HL-60 (cell line): Measurements from ENCODE around the gene KCNQ1OT1.

Source experiments
- DNase-seq, 2 experiments: peaks; one replicate each; pipeline ENCODE4 v3.0.0-alpha.2; 2010 to 2020; ENCODE audit warnings: low read depth in 1 of 2, low spot score in 1 of 2
- H3K27ac ChIP-seq: fragments of 250-450 bp; sonication (Bioruptor Pico); replicated peaks from 2 replicates; pipeline ENCODE4 v1.5.1; 2020; ENCODE audit warnings: mild to moderate bottlenecking, moderate library complexity
- H3K27me3 ChIP-seq: fragments of 250-450 bp; sonication (Bioruptor Pico); 2 replicates; pipeline ENCODE4 v1.5.1; 2021; ENCODE audit warnings: mild to moderate bottlenecking, moderate library complexity; ENCODE audit not compliant: insufficient read depth, poor library complexity, severe bottlenecking
- H3K4me3 ChIP-seq: replicated peaks from 2 replicates; pipeline ENCODE4 v1.5.1; 2011; ENCODE audit warnings: mild to moderate bottlenecking, control low read depth, low read length; ENCODE audit not compliant: insufficient read depth
- GABPA ChIP-seq: IDR thresholded peaks from 2 replicates; pipeline ENCODE4 v1.6.1; 2012; ENCODE audit warnings: low read depth
- POLR2AphosphoS5 ChIP-seq: IDR thresholded peaks from 2 replicates; pipeline ENCODE4 v1.6.1; 2012; ENCODE audit warnings: low read depth
- SPI1 ChIP-seq: IDR thresholded peaks from 2 replicates; pipeline ENCODE4 v1.6.1; 2012; ENCODE audit warnings: low read depth, mild to moderate bottlenecking, borderline replicate concordance
- TF ChIP-seq, protein P1 (sequence below): IDR thresholded peaks from 2 replicates; pipeline ENCODE4 v1.6.1; 2012; ENCODE audit warnings: low read depth; ENCODE audit not compliant: insufficient replicate concordance
- TF ChIP-seq, protein P2 (sequence below): IDR thresholded peaks from one replicate; pipeline ENCODE4 v1.5.1; 2011; ENCODE audit warnings: low read length, control low read depth, inconsistent platforms; ENCODE audit not compliant: insufficient read depth

KCNQ1OT1 gene

DNA sequence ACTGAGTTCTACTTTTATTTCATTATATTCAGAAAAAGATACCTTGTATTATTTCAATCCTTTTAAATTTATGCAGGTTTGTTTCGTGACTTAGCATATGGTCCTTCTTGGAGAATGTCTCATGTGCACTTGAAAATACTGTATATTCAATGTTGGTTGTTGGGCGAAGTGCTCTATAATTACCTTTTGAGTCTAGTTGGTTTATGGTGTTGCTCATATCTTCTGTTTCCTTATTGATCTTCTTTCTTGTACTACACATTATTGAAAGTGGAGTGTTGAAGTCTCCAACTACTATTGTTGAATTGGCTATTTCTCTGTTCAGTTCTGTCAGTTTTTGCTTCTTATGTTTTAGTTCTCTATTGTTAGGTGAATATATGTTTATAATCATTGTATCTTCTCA is 90.4 kb downstream of the KCNQ1OT1 start:
- TF ChIP-seq POLR2AphosphoS5 (no peak), GABPA (no peak), SPI1 (no peak)
- TF ChIP-seq, protein P1, sequence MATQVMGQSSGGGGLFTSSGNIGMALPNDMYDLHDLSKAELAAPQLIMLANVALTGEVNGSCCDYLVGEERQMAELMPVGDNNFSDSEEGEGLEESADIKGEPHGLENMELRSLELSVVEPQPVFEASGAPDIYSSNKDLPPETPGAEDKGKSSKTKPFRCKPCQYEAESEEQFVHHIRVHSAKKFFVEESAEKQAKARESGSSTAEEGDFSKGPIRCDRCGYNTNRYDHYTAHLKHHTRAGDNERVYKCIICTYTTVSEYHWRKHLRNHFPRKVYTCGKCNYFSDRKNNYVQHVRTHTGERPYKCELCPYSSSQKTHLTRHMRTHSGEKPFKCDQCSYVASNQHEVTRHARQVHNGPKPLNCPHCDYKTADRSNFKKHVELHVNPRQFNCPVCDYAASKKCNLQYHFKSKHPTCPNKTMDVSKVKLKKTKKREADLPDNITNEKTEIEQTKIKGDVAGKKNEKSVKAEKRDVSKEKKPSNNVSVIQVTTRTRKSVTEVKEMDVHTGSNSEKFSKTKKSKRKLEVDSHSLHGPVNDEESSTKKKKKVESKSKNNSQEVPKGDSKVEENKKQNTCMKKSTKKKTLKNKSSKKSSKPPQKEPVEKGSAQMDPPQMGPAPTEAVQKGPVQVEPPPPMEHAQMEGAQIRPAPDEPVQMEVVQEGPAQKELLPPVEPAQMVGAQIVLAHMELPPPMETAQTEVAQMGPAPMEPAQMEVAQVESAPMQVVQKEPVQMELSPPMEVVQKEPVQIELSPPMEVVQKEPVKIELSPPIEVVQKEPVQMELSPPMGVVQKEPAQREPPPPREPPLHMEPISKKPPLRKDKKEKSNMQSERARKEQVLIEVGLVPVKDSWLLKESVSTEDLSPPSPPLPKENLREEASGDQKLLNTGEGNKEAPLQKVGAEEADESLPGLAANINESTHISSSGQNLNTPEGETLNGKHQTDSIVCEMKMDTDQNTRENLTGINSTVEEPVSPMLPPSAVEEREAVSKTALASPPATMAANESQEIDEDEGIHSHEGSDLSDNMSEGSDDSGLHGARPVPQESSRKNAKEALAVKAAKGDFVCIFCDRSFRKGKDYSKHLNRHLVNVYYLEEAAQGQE, result no peak
- TF ChIP-seq, protein P2, sequence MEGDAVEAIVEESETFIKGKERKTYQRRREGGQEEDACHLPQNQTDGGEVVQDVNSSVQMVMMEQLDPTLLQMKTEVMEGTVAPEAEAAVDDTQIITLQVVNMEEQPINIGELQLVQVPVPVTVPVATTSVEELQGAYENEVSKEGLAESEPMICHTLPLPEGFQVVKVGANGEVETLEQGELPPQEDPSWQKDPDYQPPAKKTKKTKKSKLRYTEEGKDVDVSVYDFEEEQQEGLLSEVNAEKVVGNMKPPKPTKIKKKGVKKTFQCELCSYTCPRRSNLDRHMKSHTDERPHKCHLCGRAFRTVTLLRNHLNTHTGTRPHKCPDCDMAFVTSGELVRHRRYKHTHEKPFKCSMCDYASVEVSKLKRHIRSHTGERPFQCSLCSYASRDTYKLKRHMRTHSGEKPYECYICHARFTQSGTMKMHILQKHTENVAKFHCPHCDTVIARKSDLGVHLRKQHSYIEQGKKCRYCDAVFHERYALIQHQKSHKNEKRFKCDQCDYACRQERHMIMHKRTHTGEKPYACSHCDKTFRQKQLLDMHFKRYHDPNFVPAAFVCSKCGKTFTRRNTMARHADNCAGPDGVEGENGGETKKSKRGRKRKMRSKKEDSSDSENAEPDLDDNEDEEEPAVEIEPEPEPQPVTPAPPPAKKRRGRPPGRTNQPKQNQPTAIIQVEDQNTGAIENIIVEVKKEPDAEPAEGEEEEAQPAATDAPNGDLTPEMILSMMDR, result no peak
- peaks cover 6% of the 10 kb centered on the region for H3K27me3 ChIP-seq
- no peak for DNase-seq
- no peak overlapping the region for H3K27ac ChIP-seq
- no peak overlapping the region for H3K4me3 ChIP-seq

- no peak for DNase-seq
- Histone ChIP-seq H3K4me3 (no peak overlapping the region), H3K27ac (no peak overlapping the region), H3K27me3 (peaks cover 6% of the 10 kb centered on the region)
- TF ChIP-seq POLR2AphosphoS5 (no peak), GABPA (no peak), SPI1 (no peak)
- TF ChIP-seq, protein P2, result no peak
- TF ChIP-seq, protein P1, result no peak
Measured at GRCh38 chr11:2599561-2600189, 100.1 kb downstream of the KCNQ1OT1 start.

GRCh38 chr11:2595204-2595603 is 104.6 kb downstream of the KCNQ1OT1 start:
- peak in 1 of 2 experiments; percentile 0 for DNase-seq
- Histone ChIP-seq H3K27me3 (peaks cover 6% of the 10 kb centered on the region), H3K27ac (no peak overlapping the region), H3K4me3 (no peak overlapping the region)
- TF ChIP-seq SPI1, result no peak
- no peak for TF ChIP-seq GABPA
- TF ChIP-seq, protein P1, result no peak
- TF ChIP-seq, protein P2, result no peak
